ENCODE data around the gene CRISPLD2.
"Not testable (repeated sequence)": the region's sequence is repeated elsewhere in the genome, so short reads cannot be mapped to it uniquely, and the experiment has no call there.

CRISPLD2 gene

DNA sequence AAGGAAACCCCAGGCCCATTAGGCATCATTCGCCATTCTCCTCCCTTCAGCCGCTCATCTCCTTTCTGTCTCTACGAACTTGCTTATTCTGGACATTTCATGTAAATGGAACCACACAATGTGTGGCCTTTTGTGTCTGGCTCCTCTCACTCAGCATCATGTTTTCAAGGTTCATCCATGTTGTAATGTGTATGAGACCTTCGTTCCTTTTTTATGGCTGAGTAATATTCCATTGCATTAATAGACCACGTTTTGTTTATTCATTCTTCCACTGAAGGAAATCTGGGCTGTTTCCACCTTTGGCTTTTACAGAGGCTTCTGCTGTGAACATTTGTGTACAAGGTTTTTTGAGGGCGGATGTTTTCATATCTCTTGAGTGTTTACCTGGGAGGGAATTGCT is 3.2 kb downstream of the CRISPLD2 start:
- no peak for DNase-seq

DNA sequence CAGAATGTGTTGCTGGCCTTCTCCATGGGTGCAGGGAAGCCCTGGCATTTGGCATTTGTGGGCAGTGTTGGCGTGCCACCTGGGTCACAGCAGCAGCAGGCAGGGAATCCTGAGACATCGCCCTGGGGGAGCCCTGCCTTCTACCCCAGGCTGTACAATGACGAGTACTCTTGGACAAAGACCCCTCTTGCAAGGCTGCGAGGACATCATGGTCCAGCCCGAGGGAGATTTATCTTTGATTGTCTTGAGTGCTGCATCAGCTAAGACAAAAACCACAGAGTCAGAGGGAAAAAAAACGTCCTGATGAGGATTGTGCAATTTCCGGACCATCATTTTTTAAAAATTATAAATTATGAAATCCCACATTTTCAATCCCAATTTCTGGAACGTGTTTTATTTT is 3.7 kb downstream of the CRISPLD2 start:
- DNase-seq: no peak

DNA sequence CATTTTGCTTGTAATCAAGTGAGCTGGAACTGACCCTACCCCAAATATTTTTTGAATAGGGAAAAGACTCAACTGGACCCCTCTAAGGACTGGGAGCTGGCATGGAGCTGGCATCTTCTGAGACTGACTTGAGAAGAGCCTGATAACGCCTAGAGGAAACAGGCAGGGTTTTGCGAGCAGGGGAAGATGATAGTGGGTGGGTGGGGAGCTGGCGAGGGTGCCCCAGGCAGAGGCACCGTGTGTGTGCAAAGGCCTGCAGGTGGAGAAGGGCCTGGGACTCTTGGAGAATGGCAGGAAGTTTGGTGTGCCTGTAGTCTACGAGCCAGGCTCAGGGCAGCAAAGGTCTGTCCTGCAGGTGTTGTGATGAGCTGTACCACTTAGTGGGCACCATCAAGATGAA is 4.1 kb downstream of the CRISPLD2 start:
- DNase-seq: no peak

- no peak for DNase-seq
These were observed 6.2 kb downstream of the CRISPLD2 start for GRCh38 chr16:84825896-84826557.

GRCh38 chr16:84826558-84826941 is 6.8 kb downstream of the CRISPLD2 start:
- no peak for DNase-seq

DNA sequence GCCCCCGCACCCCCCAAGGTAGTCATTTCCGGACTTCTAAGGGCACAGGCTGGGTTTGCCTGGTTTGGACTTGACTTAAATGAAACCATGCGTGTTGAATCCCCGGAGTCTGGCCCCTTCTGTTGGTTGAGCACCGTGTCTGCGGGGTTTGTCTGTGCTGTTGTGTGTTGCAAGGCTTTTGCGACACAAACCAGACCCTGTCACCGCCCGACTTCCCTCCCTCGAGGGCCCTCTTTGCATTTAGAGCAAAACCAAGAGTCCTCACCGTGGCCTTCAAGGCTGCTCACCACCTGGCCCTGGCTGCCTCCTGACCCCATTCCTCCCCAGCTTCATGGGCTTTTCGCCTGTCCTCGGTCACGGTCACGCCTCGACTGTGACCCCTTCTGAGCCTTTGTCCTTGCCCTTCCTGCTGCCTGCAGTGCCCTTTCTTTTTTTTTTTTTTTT is 7.4 kb downstream of the CRISPLD2 start:
- DNase-seq: no peak

GRCh38 chr16:84827897-84828296 is 8.1 kb downstream of the CRISPLD2 start:
- DNase-seq: no peak

DNA sequence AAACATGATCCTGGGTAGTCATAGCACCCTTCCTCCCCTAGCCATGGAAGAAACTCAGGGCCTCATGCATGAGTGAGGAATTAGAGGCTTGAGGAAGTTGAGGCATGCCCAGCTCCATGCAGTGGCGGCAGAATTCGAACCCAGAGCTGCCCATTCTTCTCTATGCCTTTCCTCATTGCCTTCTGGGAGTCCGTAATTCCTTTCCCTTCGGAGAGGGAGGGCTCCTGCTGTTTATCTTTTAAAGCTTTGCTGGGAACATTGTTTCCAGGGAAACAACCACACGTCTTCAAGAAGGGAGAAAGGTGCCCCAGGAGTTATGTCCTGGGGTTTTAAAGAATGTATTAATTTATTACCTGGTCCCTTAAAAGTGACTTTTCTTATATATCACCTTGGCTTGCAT is 8.5 kb downstream of the CRISPLD2 start:
- no peak for DNase-seq

DNA sequence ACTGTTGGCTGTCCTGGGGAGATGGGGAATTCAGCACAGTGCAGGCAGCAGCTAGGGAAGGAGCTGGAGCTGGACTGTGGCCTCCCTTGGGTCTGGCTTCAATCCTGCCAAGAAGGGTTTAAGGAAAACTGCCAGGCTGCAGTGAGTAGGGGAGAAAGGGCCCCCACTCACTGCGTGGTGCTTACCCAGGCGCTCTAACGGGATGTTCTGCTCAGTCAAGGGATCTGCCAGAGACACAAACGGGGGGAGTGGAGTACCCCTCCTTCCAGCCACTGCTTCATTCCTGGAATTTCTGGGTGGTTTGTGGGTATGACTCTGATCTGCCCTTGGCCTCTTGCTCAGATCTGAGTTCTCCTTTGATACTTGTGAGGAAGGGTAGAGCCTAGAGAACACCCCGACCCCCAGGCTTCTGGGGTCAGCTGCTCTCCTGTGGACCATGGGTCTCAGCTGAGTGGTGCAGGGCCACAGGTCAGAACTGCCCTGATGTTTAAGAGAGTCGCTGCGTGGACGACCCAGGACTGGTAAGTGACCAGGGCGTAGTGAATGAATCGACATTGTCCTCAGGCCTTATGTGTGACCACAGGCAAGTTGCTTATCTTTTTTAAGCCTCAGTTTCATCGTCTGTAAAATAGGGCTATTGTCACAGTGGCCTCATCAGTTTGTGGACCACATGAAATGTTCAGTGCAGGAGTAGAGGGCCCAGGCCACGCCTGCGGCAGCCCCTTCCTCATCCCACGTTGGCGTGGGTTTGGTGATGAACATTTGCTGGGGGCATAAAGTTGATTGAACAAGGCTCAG is 9.6 kb downstream of the CRISPLD2 start:
- DNase-seq: no peak

GRCh38 chr16:84830765-84831384 is 11.1 kb downstream of the CRISPLD2 start:
- no peak for DNase-seq

- DNase-seq: not testable (repeated sequence)
These were observed 11.9 kb downstream of the CRISPLD2 start for GRCh38 chr16:84831728-84832127.

DNA sequence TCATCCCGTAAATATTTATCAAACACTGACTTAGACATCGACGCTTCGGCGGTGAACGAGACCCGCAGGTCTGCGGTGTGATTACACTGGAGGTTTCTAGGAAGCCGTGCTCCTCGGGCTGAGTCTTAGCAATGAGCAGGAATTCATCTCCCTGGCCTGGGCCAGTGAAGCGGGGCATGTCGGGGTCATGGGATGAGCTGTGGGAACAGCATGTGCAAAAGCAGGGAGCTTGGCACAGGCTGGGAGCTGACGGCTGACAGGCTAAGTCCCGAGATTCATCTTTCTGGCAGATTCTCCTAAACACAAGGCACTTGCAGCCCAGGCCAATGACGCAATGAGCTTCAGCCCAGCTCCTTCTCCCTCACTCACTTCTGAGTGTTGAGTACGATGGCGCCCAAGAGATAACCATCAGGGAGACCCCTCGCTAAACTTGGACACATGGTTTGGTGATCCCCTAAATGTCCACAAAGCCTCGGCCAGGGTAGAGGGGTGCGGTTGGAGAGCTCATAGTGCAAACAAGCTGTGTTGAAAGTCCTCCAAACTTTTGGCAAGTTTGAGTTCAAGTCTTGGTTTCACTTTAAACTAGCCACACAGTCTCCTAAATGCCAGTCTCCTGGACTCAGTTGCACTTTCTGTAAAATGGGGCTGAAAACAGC is 12.8 kb downstream of the CRISPLD2 start:
- no peak for DNase-seq

- DNase-seq: no peak
These were observed 13.3 kb downstream of the CRISPLD2 start for GRCh38 chr16:84833144-84833500.

DNA sequence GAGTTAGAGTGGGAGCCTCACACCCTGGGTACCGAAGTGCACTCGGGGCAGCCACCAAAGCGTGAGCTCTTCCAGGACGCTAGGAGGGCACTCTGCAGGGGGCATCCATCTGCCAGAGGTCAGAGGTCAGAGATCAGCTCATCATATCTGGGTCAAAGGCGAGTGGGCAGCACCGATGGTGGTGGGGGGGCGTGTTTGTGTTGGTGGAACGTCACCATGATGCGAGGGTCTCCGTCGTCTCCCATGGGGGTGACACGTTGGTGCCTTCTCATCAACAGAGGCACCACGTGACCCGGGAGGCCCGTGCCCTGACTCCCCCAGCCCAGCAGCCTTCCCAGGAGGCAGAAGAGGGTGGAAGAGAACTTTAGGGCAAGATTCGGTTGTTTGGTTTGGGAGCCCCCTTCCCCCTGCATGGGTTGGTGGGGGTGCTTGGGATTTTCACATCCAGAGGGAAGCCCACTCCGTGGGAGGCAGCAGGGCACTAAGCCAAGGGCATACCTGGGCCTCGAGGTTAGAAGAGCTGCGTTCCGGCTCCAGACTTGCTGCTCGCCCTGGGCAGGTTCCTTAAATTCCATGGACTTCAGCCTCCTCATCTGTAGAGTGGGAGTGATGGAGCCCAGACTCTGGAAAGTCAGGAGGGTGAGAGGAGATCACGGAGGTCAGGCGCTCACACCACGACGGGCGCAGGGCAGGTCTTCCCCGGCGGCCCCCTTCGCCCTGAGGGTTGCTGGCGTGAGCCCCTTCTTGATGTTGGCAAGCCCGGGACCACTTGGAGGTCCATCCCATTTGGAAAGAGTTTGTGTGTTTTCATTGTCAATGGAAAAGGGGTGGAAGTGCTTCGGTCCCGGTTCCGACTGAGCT is 14.0 kb downstream of the CRISPLD2 start:
- no peak for DNase-seq

- DNase-seq: no peak
These were observed 14.6 kb downstream of the CRISPLD2 start for GRCh38 chr16:84834403-84834772.

DNA sequence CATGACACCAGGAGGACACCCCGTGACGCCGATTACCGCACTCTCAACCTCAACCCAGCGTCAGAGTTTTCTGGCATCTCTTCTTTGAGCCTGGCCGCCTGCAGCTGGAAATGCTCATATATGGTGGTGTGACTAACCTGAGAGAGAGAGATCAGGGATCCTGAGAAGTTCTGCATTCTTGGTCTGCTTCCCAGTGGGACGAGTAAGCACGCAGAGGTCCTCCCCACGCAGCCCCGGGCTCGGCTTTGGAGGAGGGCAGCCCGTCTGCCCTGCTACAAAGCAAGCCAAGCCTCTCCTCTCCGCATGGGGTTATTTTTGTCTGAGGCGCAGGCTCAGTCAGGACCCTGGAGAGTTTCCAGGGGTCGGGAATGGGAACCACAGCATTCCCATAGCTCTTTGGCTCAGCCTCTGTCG is 16.5 kb downstream of the CRISPLD2 start:
- no peak for DNase-seq

DNA sequence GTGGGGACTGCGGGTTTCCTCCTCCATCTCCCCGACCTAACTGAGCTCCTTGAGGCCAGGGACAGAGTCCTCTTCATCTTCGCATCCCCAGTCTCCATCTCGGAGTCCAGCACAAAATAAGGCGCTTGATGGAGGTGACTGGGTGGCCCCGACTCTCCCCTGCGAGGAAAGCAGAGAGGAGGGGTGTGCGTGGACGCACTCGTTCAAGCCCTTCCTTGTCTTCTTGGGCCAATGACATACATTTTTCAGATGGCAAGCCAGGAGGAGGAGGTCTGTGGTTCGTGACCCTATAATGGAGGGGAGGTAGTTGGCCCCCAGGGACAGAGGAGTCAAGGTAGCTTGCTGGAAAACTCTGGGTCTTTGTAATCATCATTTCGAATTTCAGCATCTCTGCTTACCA is 17.2 kb downstream of the CRISPLD2 start:
- no peak for DNase-seq

GRCh38 chr16:84838383-84838948 is 18.7 kb downstream of the CRISPLD2 start:
- DNase-seq: no peak

- DNase-seq: no peak
These were observed 19.3 kb downstream of the CRISPLD2 start for GRCh38 chr16:84839054-84839453.

- DNase-seq: no peak
These were observed 20.2 kb downstream of the CRISPLD2 start for GRCh38 chr16:84839956-84840355.

- no peak for DNase-seq
These were observed 21.2 kb downstream of the CRISPLD2 start for GRCh38 chr16:84840687-84841627.
